NCI-H460 (cell line): ENCODE results near the gene FNDC1. TPM values are rescaled to one million over a fixed set of nuclear protein-coding genes. Genes with fewer than 3 reads are reported as not detected.
"Not testable (repeated sequence)": the region's sequence is repeated elsewhere in the genome, so short reads cannot be mapped to it uniquely, and the experiment has no call there.

Experiments used
- DNase-seq: peaks from one replicate; pipeline ENCODE4 v3.0.0-alpha.2; 2016; ENCODE audit warnings: low read depth; ENCODE audit errors: extremely low read depth
- total RNA-seq: library from RNA; depleted of rRNA; stranded (reverse); fragments of >200 nt; shearing (Covaris generic); gene quantifications from 2 replicates; pipeline ENCODE4 v1.2.3, GENCODE V29; 2014

The FNDC1 gene
- total RNA-seq, 1 experiment from 2014 or later = not detected

GRCh38 chr6:159252955-159253508 is 83.8 kb downstream of the FNDC1 start:
- DNase-seq = peak; percentile 37

- DNase-seq = no peak
Observed at GRCh38 chr6:159254186-159254585, 85.0 kb downstream of the FNDC1 start.

- DNase-seq = no peak
Observed at GRCh38 chr6:159255434-159255951, 86.3 kb downstream of the FNDC1 start.

GRCh38 chr6:159256128-159256527 is 86.9 kb downstream of the FNDC1 start:
- DNase-seq = no peak

GRCh38 chr6:159257846-159258245 is 88.6 kb downstream of the FNDC1 start:
- DNase-seq = no peak

GRCh38 chr6:159259441-159260125 is 90.4 kb downstream of the FNDC1 start:
- no peak for DNase-seq

GRCh38 chr6:159260208-159260607 is 91.0 kb downstream of the FNDC1 start:
- DNase-seq = no peak

- no peak for DNase-seq
Observed at GRCh38 chr6:159261995-159262394, 92.8 kb downstream of the FNDC1 start.

- no peak for DNase-seq
Observed at GRCh38 chr6:159262586-159262985, 93.4 kb downstream of the FNDC1 start.

GRCh38 chr6:159267165-159267564 is 98.0 kb downstream of the FNDC1 start:
- no peak for DNase-seq

- no peak for DNase-seq
Observed at GRCh38 chr6:159268511-159268910, 99.3 kb downstream of the FNDC1 start.

- no peak for DNase-seq
Observed at GRCh38 chr6:159271257-159271656, 102.1 kb downstream of the FNDC1 start.

- DNase-seq = no peak
Observed at GRCh38 chr6:159278626-159279025, 109.4 kb downstream of the FNDC1 start.

- DNase-seq = no peak
Observed at GRCh38 chr6:159279790-159280277, 110.6 kb downstream of the FNDC1 start.

GRCh38 chr6:159282421-159282820 is 113.2 kb downstream of the FNDC1 start:
- no peak for DNase-seq

- DNase-seq = not testable (repeated sequence)
Observed at GRCh38 chr6:159284661-159285060, 115.5 kb downstream of the FNDC1 start.

- no peak for DNase-seq
Observed at GRCh38 chr6:159298840-159299239, 129.6 kb downstream of the FNDC1 start.

- no peak for DNase-seq
Observed at GRCh38 chr6:159299566-159299965, 130.4 kb downstream of the FNDC1 start.

GRCh38 chr6:159301277-159301676 is 132.1 kb downstream of the FNDC1 start:
- no peak for DNase-seq

- DNase-seq = no peak
Observed at GRCh38 chr6:159301810-159302593, 132.8 kb downstream of the FNDC1 start.

GRCh38 chr6:159302594-159302992 is 133.4 kb downstream of the FNDC1 start:
- DNase-seq = no peak
